Stimulated activated CD4-positive, alpha-beta T cell treated with anti-CD3 and anti-CD28 coated beads, TNF-alpha, amount 100 ng/mL, for 1 hour (primary cell): Measurements from ENCODE around the gene RIN3.

Source experiments
- DNase-seq, 3 donors: peaks; one replicate each; pipeline ENCODE4 v3.0.0-alpha.2; 2020; ENCODE audit warnings: low read depth in 3 of 3, low spot score in 1 of 3

The RIN3 gene

DNA sequence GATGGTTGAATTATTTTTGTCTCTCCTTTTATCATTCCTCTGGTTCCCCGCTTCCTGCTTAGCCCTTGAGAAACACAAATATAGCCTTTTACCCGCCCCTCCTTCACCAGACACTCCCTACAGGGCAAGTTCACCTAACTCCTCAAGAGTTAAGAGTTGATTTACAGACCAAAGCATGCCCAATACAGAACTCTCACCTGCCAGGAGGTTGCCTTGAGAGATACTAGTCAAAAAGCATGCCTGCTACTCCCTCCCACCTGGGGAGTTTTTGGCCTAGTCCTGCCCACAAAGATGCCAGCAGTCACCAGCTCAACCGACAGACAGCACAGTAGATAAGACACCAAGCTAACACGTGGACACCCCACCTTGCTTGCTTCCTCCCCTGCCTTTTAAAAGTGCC, 223.6 kb downstream of the RIN3 start:
- no peak for DNase-seq

- no peak for DNase-seq
These were observed 224.1 kb downstream of the RIN3 start for GRCh38 chr14:92737619-92738188.
